Activated T-helper 1 cell treated with Interleukin-2 at 50 U/mL for 16 hours (primary cell): ENCODE results near the gene INSYN1.
"Not testable (repeated sequence)": the region's sequence is repeated elsewhere in the genome, so short reads cannot be mapped to it uniquely, and the experiment has no call there.

Experiments
- DNase-seq: peaks from one replicate; pipeline ENCODE4 v3.0.0-alpha.2; 2020; ENCODE audit warnings: low read depth

The INSYN1 gene, protein sequence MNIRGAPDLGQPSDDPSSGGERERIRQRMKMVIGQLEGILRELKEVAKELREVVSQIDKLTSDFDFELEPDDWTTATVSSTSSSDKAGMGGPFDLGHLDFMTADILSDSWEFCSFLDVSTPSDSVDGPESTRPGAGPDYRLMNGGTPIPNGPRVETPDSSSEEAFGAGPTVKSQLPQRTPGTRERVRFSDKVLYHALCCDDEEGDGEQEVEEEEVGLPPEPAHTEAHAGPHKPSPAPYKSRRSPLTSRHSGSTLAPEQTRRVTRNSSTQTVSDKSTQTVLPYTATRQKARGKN

DNA sequence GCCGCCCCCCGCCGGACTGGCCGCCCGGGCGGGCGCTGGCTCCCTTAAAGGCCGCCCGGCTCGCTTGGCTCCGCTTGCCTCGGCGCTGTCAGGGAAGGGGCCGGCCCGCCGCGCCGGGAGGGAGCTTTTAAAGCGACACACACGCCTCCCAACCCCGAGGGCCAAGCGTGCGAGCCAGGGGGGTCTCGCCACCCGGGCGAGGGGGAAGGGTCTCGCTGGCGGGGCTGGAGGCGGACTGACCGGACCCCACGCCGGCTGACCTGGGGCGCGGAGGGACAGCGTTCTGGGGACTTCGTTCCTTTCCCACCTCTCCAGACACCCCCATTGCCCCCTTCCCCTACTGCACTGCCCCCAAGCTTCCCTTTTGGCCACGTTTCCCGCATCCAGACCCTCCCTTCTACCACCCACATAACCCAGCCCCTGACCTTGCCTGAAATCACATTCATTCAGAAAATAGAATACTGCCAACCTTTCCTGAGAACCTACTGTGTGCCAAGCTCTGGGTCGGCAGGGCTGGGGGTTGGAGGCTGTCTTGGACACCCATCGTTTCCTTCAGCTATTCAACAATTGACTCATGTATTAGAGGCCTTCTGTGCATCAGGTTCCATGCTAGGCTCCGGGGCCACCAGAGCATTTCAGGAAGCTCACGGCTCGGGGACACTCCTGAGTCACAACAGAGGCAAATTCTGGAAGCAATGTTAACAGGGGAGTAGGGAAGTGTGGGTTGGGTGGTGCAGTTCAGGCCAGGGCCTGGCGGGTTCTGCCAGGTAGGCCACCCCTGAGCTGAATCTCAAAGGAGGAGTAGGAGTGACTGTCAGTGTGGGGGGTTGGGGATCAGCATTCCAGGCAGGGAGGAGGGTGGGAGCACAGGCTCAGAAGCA, at the start of gene INSYN1:
Gene INSYN1 (minus strand): TSS at position 102 of the 881 bp plus-strand sequence. CDS start 2,221 bp downstream, outside the sequence.
- no peak for DNase-seq

DNA sequence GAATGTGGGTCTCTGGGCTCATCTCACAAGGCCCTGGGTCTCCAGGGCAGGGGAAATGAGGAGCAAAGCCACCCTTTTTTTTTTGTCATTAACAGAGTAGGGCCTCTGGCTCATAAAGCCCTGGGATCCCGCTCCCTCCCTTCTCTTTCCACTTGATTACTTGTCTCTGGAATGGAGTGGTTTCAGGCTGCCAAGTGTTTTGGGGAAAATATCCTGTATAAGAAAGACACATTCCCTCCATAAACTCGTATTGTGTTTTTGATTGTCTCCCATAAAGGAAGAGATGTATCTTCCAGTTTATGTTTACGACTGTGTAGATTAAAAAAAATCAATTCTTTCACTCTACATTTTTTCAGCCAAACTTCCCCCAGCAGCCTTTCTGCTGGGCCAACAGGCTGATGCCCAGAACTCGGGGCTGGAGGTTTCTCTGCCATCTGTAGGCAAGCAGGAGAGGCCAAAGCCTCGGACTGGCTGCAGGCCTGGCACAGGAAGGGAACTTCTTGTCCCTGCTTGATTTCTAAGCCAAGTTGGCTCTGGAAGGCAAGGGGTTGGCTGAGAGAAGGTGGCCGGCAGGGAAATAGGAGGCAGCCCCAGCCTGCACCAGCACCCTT, 49.4 kb upstream of the INSYN1 start:
- DNase-seq = no peak

DNA sequence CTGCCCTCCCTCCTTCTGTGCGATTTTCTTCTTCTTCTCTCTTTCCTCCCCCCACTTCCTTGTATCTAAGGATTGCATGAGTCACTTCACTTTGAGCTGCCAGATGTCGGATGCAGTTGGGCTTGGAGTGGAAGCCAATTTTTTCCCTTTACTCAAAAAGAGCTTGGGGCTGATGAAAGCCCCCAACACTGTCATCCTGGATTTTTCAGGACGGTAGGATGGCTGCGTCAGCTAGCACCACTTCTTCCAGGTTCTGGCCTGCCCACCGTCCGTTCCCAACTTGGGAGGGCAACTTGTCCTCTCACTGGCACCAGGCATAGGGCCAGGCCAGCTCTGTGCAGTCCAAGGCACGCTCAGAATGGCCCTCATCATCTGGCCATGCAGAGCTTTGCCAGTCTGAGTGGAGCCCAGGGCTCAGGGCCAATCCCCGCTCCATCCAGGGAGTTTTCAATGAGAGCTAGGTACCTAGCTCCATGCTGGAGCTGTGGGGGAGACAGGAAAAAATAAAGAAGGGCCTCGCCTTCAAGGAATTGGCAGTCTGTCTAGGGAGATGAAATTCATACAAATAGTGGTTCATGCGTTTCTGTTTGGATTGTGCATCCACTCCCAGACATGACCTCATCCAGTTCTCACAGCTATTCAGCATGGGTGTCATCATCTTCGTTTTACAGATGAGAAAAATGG, 47.7 kb upstream of the INSYN1 start:
- no peak for DNase-seq

DNA sequence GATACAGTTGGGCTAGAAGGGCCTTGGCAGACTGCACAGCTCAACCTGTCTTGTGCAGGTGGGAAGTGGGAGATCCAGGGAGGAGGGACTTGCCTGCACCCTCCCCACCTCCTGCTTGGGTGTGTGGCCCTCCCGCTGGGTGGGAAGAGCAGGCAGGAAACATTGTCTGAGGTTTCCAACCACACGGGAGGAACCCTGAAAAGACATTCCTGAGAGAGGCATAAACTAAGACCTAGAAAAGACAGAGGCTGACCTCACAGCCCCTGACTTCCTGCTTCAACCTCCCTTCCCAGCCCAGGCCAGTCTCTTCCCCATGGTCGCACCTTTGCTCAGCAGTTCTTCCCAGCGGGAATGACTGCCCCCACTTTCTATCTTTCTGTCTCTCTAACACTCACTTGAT, 46.3 kb upstream of the INSYN1 start:
- DNase-seq = no peak

DNA sequence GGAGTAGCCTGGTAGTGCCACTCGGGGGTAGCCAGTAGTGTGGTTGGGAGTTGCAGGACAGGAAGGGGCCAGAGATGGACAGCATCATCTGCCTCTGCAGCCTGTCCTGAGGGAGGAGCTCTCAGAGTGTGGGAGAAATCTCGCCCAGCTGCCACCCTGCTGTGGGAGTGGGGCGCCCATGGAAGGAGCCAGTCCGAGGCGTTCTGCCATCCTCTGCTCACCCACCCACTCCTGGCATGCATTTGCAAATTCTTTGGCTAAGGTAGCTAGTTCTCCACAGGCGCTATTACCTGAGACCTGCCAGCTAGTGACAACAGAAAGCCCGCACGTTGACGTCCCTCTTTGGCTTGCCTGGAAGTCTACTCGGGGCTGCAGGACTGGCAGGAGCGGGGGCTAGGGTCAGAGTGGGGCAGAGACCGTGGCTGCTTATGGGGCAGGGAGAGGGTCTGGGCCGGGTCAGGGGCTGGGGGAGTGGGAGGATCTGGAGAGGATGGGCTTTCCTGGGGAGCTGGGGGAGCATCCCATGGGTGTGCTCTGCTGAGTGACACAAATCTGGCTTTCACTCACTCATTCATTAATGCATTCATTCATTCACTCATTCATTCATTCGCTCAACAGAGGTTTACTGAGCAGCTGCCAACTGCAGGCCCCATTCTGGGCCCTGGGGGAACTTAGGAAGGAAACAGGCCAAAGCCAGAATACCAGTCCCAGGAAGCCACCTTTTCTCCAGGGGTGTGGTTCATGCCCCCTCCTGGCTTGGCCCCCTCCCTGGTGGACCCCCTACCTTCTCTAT, 44.4 kb upstream of the INSYN1 start:
- no peak for DNase-seq

DNA sequence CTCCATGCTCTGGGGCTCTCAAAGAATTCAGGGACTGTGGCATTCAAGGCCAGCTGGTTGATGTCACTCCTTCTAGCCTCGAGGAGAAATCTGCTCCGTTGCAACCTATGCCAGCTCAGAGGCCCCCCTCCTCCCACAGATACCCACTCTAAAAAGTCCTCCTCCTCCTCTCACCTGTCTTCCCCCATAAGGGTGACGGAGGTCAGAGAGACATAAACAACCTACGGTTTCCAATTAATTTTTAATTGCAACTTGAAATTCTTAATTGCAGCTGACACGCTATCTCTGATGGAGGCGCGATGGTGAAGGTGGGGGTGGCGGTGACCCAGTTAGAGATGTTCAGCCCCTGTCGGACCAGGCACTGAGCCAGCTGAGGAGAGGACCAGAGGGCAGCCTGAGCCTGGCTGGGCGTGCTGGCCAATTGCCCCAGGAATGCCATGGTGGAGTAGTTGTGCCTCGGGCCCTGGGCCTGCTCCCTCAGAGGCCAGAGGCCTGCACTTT, 43.2 kb upstream of the INSYN1 start:
- no peak for DNase-seq

DNA sequence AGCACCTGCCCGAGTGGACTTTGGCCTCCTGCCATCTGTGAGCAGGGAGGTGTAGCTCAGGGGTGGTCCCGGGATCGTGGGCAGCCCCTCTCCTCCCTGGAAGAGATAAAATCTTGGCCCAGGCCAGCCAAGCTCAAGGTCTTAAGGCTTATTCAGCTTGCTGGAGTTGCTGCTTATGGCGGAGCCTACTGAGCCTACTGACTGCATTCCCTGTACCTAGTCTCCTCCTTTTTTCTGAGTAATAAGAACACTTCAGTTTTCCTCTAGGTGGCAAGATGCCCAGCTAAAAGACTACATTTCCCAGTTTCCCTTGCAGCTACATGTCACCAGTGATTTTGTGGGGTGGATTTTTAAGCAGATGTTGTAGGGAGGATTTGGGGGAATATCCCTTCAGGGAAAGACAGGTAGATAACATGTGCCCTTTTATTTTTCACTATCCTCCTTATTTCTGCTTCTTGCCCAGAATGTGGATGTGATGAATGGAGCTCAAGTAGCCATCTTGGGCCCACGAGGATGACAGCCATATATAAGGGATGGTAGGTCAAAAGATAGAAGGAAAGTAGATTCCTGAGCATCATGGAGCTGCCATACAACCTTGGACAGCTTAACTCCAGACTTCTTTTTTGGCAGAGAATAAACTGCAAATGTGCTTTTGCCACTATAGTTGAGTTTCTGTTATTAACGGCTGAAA, 41.4 kb upstream of the INSYN1 start:
- DNase-seq = no peak

DNA sequence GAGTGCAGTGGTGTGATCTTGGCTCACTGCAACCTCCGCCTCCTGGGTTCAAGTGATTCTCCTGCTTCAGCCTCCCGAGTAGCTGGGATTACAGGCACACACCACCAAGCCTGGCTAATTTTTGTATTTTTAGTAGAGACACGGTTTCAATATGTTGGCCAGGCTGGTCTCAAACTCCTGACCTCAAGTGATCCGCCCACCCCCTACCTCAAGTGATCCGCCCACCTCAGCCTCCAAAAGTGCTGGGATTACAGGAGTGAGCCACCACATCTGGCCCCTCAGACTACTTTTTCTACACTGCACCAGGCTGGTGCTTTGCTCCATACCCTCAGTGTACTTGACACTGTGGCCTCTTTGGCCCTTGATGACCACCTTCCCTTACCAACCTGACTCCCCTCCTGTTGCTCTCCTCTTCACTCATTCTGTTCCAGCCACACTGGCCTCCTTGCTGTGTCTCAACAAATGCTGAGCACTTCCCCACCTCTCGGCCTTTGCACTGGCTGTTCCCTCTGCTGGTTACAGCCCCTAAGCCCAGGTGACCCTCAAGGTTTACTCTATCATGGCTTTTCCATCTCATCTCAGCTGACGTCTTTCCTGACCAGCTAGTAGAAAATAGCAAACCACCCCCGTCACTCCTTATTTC, 39.9 kb upstream of the INSYN1 start:
- not testable (repeated sequence) for DNase-seq

DNA sequence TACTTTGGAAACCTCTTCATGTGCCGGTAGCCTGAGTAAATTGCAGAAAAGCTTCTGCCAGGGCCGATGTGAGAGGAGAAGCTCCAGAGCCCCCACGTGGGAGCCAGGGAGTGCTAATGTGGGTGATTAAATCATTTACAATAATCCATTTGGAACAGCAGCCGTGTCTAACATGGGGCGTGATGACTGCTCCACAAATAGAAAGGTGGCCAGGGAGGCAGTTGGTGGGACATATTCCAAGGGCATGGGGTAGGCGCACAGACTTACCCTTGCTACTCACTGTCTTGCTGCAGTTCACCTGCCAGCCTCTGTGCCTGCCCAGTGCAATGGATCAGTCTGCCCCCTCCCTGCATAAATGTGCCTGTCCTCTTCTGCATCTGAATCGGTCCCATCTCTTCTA, 39.3 kb upstream of the INSYN1 start:
- no peak for DNase-seq

DNA sequence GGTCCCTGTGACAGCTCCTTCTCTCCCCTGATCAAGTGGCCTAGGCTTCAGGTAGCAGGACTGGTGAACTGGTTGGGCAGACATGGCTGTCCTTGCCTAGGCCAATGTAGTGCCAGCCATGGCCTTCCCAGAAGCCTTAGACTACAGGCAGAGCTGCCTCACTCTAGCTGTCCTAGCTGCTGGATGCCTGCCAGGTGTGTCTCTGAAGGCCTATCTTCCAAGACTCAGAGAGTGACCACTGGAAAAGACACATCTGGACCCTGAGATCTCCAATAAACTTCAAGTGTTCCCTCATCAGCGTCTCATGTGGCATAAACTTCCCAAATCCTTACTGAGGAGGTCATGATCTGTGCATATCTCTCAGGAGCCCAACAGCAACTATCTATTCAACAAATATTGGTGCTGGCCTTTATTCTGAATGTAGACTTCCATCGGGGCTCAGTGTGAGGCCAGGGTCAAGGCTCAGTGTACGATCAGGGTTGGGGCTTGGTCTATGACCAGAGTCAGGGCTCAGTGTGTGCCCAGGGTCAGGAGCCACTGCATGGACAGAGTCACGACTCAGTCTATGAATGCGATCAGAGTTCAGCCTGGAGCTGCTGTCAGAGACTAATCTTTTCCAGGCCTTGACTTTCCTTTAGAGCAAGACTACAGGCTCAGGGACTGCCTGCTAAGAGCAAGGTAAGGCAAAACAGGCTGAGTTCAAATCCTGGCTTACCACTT, 36.5 kb upstream of the INSYN1 start:
- DNase-seq = no peak

DNA sequence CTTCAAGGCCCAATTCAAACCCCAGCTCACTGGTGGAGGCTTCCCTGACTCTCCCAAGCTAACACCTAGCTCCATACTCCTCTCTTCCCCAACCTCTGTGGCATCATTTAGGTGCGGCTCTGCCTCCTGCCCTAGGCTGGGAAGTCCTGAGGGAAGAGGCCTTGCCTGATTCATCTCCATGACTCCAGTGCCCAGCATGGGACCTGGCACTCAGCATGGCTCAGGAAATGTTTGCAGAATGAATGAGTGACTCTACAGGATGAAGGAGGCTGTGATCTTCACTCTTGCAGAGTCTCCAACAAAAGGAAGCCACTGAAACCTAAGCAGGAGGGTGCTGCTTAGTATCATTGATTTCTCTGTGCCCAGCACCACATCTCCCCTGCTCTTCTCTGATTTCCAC, 34.5 kb upstream of the INSYN1 start:
- no peak for DNase-seq

DNA sequence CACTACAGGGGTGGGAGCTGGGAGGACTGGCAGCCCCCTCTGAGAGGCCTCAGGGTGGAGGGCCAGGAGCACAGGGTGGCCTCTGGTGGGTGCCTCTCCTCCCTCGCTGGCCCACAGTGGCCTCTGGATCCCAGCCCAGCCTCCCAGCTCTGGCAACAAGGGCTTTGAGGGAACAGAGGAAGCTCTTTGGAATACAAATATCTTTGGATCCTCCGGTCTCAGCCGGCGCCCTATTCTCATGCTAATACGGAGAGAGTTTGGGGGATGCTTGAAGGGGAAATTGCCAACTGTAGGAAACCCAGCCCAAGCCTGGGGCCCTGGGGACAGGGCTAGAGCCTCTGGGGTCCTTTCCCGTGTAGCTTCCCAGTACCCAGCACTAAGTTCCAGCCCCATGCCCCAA, 33.4 kb upstream of the INSYN1 start:
- DNase-seq = no peak

DNA sequence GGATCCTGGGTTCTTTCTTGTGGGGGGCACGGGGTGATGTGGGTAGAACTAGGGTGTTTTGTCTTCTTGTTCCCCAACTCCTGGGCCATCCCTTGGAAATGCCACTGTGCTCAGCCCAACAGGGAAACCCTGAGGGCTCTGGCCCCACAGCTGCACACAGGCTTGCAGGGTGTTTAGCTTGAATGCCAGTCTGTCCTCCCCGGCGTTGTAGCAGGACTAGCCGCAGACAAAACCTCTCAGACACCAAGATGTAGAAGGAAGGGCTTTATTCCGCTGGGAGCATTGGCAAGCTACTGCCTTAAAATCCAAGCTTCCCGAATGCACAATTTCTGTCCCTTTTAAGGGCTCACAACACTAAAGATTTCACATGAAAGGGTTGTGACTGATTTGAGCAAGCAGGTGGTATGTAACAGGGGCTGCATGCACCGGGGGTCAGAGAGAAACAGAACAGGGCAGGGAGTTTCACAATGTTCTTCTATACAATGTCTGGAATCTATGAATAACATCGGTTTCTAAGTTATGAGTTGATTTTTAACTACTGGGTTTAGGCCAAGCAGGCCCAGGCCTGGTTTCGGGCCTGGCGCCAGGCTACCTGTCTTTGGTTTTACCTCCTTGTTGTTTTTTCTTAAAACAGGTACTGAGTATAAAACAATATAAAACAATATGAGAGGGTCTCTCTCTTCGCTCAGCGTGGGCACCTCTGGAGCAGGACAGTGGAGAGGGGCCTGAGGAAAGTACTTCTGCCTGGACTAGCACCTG, 32.3 kb upstream of the INSYN1 start:
- DNase-seq = not testable (repeated sequence)

DNA sequence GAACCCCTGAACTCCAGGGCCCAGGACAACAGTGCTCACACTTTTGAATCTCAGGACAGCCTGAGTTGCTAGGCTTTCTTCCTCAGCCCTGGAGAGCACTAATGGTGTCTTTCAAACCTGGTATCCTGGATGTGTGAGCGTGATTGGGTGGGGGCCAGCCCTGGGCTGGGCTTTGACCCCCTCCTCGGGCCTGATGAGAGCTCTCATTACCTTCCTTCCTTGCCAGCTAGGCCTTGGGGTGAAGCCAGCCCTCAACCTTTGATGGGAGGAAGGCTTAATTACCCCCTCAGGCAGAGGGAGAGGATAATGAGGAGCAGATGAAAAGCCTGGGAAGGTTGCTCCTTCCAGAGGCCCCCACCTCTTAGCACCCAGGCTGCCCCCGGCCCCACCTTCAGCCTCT, 31.1 kb upstream of the INSYN1 start:
- DNase-seq = no peak

DNA sequence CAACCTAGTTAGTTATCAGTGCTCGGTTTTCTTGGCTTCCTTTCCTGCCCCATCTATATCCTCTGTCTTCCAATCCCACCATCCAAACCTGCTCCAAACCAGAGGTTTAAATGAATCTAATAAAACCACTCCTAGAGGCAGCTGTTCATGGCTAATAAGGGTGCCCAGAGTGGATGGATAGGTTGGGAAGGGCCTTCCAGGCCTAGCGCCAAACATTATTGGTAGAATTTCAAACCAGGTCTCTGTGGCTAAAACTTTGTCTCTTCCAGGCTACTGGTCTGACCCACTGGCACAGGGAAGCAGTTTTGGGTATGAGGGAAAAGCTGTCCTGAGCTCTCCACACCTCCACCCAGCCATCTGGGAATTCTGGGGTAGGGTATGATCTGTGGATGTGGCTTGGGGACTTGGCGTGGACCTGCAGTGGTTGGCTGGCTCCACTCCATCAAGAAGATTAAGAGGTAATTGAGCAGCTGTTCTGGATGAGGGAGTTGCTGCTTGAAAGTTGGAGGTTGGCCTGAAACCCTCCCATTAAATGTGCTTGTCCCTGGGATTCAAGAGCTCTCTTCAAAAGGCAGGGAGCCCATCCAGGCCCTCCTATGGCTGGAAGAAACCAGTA, 29.3 kb upstream of the INSYN1 start:
- no peak for DNase-seq

DNA sequence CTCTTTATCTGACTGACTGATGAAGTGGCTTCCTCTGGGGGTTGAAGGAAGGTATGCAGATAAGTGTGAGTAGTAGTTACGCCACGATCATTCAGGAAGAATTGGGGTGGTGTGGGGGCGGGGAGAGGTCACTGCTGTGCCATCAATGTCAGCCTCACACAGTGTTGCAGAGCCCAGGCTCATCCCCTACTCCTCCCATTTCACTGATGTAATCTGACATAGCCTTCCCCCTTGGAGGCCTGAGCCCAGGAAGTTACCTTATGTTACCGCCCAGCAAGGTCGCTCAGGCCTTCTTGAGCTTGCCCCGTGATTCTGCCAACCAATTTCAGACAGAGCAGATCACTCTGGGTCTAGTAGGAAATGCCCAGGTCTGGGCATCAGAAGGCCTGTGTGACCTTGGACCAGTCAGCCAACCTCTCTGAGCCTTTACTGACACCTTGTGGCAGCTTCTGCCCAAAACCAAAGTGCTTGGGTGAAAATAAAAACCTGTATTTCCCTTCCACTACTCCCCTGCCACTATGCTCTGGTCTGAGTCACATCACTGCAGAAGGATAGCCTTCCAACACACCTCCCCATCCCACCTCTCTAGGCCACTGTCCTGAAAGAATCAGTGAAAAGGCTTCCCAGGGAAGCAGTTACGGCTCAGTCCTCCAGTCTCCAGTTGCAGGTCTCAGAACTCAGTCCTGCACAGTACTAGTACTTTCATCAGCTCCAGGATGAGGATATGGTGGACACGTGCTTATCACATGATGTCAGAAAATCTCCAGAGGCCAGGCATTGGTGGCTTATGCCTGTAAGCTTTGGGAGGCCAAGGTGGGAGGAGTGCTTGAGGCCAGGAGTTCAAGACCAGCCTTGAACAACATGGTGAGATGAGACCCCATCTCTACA, 28.1 kb upstream of the INSYN1 start:
- no peak for DNase-seq

DNA sequence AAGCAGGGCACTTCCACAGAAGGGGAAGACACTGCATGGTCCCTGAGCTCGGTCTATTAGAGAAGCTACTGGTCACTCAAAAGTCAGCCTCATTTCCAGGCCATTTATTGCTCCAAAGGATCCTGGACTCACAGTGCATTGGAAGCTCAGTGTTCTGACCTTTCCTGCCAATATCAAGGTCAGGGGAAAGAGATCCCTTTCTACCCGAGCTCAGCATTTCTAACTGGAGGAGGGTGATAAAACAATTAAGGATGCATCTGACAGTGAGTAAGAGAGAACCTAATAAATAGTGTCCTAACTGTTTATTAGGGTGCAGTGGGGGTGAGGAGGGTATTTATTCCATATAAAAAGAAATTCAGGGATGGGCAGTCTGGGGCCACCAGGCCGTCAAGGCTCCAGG, 26.8 kb upstream of the INSYN1 start:
- DNase-seq = no peak
